ENCODE results near the gene VCPKMT.

Gene VCPKMT

DNA sequence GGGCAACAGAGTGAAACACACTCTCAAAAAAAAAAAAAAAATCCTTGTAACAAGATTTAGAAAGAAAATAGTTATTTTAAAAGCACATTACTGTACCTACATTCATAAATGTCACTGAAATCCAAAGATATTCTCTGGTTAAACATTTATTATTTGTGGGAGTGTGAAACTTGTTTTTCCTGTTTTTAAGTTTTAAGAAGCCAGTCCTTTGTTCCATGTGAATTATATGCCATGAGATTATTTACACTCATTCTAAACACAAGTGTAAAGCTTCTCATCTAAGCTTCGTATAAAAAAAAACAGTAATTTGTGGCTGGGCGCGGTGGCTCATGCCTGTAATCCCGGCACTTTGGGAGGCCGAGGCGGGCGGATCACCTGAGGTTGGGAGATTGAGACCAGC is 15.0 kb downstream of the VCPKMT start:
- no peak overlapping the region for H3K4me3 ChIP-seq
- TF ChIP-seq FOXP2 (optimal IDR thresholded peaks at IDR 0.05; ENCODE audit: control extremely low read depth, extremely low read length, insufficient read depth) (no peak), EZH2 (IDR thresholded peaks at IDR 0.05) (no peak), POLR2AphosphoS5 (IDR thresholded peaks at IDR 0.05; ENCODE audit: borderline replicate concordance, low read depth, low read length) (no peak)

DNA sequence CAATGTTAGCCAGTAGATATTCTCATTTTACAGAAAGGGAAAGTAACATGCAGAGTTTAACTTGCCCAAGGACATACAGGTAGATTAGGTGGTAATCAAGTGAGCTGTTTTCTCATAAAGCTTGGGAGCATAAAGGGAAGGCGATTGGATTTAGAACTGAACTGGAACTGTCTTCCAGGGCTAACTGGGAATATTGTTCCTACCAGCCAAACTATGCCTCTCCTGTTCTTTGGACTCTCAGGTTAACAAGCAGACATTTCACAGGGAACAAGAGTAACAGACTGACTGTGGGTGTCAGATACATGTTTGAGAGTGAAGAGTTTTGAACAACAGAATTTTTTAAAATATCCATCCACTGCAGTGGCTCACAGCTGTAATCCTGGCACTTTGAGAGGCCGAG is 15.6 kb downstream of the VCPKMT start:
- Histone ChIP-seq H3K9me3 (ENCODE audit: low read depth, low read length) (no peaks in the 10 kb centered on the region), H3K27ac (no peak overlapping the region), H3K36me3 (ENCODE audit: insufficient read depth, low read length) (no peaks in the 10 kb centered on the region), H3K9ac (ENCODE audit: insufficient read length) (no peak overlapping the region), H3K4me3 (no peak overlapping the region)
- no peak for DNase-seq (ENCODE audit: low read depth, low spot score)
- no peak for TF ChIP-seq POLR2AphosphoS5 (IDR thresholded peaks at IDR 0.05; ENCODE audit: borderline replicate concordance, low read depth, low read length)

More for the DNA sequence above, 15.0 kb downstream of the VCPKMT start:
- no peak for DNase-seq (ENCODE audit: low read depth, low spot score)
- Histone ChIP-seq H3K9me3 (ENCODE audit: low read depth, low read length) (no peaks in the 10 kb centered on the region), H3K9ac (ENCODE audit: insufficient read length) (no peak overlapping the region), H3K27ac (no peak overlapping the region), H3K36me3 (ENCODE audit: insufficient read depth, low read length) (no peaks in the 10 kb centered on the region)

DNA sequence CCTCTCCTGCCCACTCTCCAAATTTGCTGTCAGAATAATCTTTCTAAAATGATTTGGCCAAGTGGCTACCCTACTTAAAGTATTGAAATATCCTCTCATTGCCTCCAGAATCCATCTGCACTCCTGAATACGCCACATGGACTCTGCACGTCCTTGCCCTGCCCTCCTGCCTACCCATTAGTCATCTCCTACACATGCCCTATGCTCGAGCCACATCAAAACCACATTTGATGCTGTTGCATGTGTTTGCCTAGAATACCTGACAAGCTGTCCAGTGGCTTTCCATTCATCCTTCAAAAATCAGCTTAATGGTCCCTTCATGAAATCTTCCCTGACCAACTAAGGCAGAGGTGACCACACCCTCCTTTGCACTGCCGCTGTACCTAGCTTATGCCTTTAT is 17.0 kb downstream of the VCPKMT start:
- Histone ChIP-seq H3K9ac (ENCODE audit: insufficient read length) (no peak overlapping the region), H3K27ac (no peak overlapping the region), H3K36me3 (ENCODE audit: insufficient read depth, low read length) (no peaks in the 10 kb centered on the region), H3K4me3 (no peak overlapping the region), H3K9me3 (ENCODE audit: low read depth, low read length) (no peaks in the 10 kb centered on the region)
- DNase-seq (ENCODE audit: low read depth, low spot score) = no peak
- TF ChIP-seq POLR2AphosphoS5 (IDR thresholded peaks at IDR 0.05; ENCODE audit: borderline replicate concordance, low read depth, low read length) = no peak
- TF ChIP-seq EZH2 (IDR thresholded peaks at IDR 0.05) = no peak
- TF ChIP-seq FOXP2 (optimal IDR thresholded peaks at IDR 0.05; ENCODE audit: control extremely low read depth, extremely low read length, insufficient read depth) = no peak

DNA sequence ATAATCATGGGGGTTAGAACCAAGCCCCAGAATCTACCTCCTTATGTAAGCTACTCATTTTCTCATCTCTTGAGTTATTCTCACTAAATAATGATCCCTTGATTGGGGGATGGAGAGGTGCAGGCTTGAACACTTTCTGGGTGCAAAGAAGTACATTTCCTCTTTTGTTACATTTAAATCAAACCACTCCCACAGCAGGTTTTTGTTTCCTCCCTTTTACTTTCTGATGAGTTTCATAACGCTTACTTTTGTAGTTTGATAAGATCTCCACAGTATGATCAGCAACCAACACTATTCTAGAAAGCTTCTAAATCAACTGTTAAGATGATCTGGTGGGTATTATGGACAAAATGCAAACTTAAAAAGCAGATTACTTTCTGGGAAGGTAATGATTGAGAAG is 20.5 kb downstream of the VCPKMT start:
- no peak overlapping the region for H3K27ac ChIP-seq
- TF ChIP-seq POLR2AphosphoS5 (IDR thresholded peaks at IDR 0.05; ENCODE audit: borderline replicate concordance, low read depth, low read length) (no peak), EZH2 (IDR thresholded peaks at IDR 0.05) (no peak), FOXP2 (optimal IDR thresholded peaks at IDR 0.05; ENCODE audit: control extremely low read depth, extremely low read length, insufficient read depth) (no peak)

DNA sequence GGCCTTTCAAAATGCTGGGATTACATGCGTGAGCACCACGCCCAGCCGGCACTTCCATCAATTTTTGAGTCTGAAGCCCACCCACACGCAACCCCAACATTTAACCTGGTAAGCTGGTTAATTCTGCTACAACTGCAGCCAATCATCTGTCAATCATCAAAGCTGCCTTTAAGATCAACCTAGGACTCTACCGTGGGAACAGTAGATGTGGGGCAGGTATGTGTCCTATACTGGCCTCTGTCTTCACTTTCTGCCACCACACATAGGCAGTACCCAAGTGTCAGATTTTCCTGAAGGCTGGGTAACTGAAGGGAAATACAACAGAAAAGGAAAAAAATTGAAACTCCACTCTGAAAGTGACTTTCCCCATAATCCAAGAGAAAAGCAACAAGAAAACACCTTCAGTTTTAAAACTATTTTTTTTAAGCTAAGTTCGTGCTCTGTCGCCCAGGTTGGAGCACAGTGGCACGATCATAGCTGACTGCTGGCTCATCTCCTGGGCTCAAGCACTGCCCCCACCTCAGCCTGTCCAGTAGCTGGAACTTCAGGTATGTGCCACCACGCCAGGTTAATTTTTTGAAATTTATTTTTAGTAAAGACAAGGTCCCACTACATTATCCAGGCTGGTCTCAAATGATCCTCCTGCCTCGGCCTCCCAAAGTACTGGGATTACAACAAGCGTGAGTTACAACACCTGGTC is 22.2 kb downstream of the VCPKMT start:
- H3K27ac ChIP-seq = no peak overlapping the region
- no peaks in the 10 kb centered on the region for H3K36me3 ChIP-seq (ENCODE audit: insufficient read depth, low read length)
- no peak overlapping the region for H3K9ac ChIP-seq (ENCODE audit: insufficient read length)
- TF ChIP-seq EZH2 (IDR thresholded peaks at IDR 0.05) (no peak), FOXP2 (optimal IDR thresholded peaks at IDR 0.05; ENCODE audit: control extremely low read depth, extremely low read length, insufficient read depth) (no peak), POLR2AphosphoS5 (IDR thresholded peaks at IDR 0.05; ENCODE audit: borderline replicate concordance, low read depth, low read length) (no peak)
- no peak overlapping the region for H3K4me3 ChIP-seq
- no peaks in the 10 kb centered on the region for H3K9me3 ChIP-seq (ENCODE audit: low read depth, low read length)
- DNase-seq (ENCODE audit: low read depth, low spot score) = no peak

More for the DNA sequence above, 20.5 kb downstream of the VCPKMT start:
- DNase-seq (ENCODE audit: low read depth, low spot score) = no peak
- H3K36me3 ChIP-seq (ENCODE audit: insufficient read depth, low read length) = no peaks in the 10 kb centered on the region
- no peak overlapping the region for H3K9ac ChIP-seq (ENCODE audit: insufficient read length)
- no peak overlapping the region for H3K4me3 ChIP-seq
- no peaks in the 10 kb centered on the region for H3K9me3 ChIP-seq (ENCODE audit: low read depth, low read length)

DNA sequence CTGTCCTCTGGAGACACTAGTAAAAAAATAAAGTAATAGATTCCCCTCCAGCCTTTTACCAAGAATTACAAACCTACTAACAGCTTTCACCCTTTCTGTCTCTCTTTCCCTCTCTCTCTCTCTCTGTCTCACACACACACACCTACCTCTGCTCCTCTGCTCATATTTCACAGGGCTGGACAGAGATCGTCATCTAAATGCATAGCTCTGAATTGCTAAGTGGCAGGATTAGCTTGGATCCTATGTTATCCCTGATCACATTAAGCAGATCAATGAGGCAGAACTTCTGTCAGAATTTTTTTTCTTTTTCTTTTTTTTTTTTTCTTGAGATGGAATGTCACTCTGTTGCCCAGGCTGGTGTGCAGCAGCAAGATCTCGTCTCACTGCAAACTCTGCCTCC is 22.9 kb downstream of the VCPKMT start:
- no peaks in the 10 kb centered on the region for H3K9me3 ChIP-seq (ENCODE audit: low read depth, low read length)
- no peak for DNase-seq (ENCODE audit: low read depth, low spot score)
- TF ChIP-seq POLR2AphosphoS5 (IDR thresholded peaks at IDR 0.05; ENCODE audit: borderline replicate concordance, low read depth, low read length) (no peak), FOXP2 (optimal IDR thresholded peaks at IDR 0.05; ENCODE audit: control extremely low read depth, extremely low read length, insufficient read depth) (no peak), EZH2 (IDR thresholded peaks at IDR 0.05) (no peak)

DNA sequence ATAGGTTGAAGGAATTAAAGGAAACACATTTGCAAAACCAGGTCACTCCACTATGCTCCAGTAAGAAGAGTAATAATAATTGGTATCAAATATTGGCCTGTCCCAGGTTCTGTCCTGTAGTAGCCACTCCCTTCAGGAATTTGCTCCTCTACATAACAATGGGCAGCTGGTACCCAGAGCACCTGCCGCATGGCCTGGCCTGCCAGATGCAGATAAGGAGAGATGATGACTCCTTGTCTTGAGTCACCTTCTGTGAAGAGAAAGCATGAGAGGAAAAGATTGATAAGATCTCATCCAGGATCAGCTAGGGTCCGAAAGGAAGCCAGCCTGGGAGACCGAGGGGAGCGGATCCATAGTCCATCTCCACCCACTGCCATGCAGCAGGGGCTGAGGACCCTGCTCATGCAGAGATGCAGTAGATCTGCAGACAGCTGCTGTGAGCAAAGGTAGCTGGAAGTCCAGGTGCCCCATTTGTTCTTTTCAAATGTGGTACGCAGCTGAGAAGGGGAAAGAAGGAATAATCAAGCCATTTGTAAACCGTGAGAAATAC is 24.3 kb downstream of the VCPKMT start:
- H3K9ac ChIP-seq (ENCODE audit: insufficient read length) = no peak overlapping the region

More for the DNA sequence above, 22.9 kb downstream of the VCPKMT start:
- Histone ChIP-seq H3K9ac (ENCODE audit: insufficient read length) (no peak overlapping the region), H3K4me3 (no peak overlapping the region), H3K36me3 (ENCODE audit: insufficient read depth, low read length) (no peaks in the 10 kb centered on the region), H3K27ac (no peak overlapping the region)

DNA sequence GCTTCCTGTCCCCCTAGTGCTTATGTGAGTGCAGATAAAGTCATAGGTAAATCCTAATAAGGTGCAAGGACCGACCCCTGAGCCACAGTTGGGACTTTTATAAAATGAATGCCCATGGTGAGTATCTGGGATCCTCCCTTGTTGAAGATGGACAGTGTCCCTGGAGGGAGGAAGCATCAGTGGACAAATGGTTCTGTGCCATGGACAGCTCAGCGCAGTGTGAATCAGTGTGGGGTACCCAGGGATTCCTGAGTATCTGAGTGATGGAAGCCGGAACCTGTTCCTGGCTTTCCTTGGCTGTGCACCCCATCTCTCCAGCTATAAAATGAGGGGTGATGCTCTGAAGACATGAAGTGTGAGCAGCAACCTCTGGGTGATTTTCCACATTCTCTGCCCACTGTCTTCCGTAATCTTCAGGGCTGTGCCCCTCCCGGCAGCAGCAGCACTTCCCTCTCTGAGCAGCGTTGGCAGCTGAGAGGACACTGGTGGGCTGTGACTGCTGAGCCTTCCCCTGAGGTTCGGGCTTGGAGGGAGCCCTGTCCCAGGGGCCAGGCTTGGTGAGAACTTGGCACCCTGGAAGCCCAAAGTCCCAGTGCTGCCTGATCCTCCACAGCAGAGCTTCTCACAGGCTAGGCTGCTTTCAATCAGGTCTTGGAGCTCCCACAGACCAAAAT is 25.0 kb downstream of the VCPKMT start:
- no peak for DNase-seq (ENCODE audit: low read depth, low spot score)
- Histone ChIP-seq H3K9ac (ENCODE audit: insufficient read length) (no peak overlapping the region), H3K36me3 (ENCODE audit: insufficient read depth, low read length) (no peaks in the 10 kb centered on the region), H3K27ac (no peak overlapping the region), H3K4me3 (no peak overlapping the region), H3K9me3 (ENCODE audit: low read depth, low read length) (no peaks in the 10 kb centered on the region)
- no peak for TF ChIP-seq EZH2 (IDR thresholded peaks at IDR 0.05)
- TF ChIP-seq POLR2AphosphoS5 (IDR thresholded peaks at IDR 0.05; ENCODE audit: borderline replicate concordance, low read depth, low read length) = no peak
- TF ChIP-seq FOXP2 (optimal IDR thresholded peaks at IDR 0.05; ENCODE audit: control extremely low read depth, extremely low read length, insufficient read depth) = no peak

More for the DNA sequence above, 24.3 kb downstream of the VCPKMT start:
- Histone ChIP-seq H3K36me3 (ENCODE audit: insufficient read depth, low read length) (no peaks in the 10 kb centered on the region), H3K27ac (no peak overlapping the region), H3K9me3 (ENCODE audit: low read depth, low read length) (no peaks in the 10 kb centered on the region), H3K4me3 (no peak overlapping the region)
- TF ChIP-seq POLR2AphosphoS5 (IDR thresholded peaks at IDR 0.05; ENCODE audit: borderline replicate concordance, low read depth, low read length) = no peak
- TF ChIP-seq EZH2 (IDR thresholded peaks at IDR 0.05) = no peak
- TF ChIP-seq FOXP2 (optimal IDR thresholded peaks at IDR 0.05; ENCODE audit: control extremely low read depth, extremely low read length, insufficient read depth) = no peak
- DNase-seq (ENCODE audit: low read depth, low spot score) = no peak
